Osteocyte (in vitro differentiated cells): ENCODE measurements around the gene MINDY4B. TPM values are rescaled to one million over a fixed set of nuclear protein-coding genes. Genes with fewer than 3 reads are reported as not detected.

Source experiments
- DNase-seq: peaks from one replicate; pipeline ENCODE4 v3.0.0; 2021; ENCODE audit warnings: mixed read lengths; ENCODE audit not compliant: unreplicated experiment; ENCODE audit errors: extremely low spot score
- H3K27ac Mint-ChIP-seq: one replicate; pipeline ENCODE4 v1.8.0; 2021; ENCODE audit warnings: mild to moderate bottlenecking, mixed read lengths; ENCODE audit not compliant: unreplicated experiment
- H3K27me3 Mint-ChIP-seq: one replicate; pipeline ENCODE4 v1.8.0; 2021; ENCODE audit warnings: mixed read lengths; ENCODE audit not compliant: unreplicated experiment
- H3K36me3 Mint-ChIP-seq: one replicate; pipeline ENCODE4 v1.8.0; 2021; ENCODE audit warnings: mixed read lengths; ENCODE audit not compliant: unreplicated experiment
- H3K4me1 Mint-ChIP-seq: one replicate; pipeline ENCODE4 v1.8.0; 2021; ENCODE audit warnings: mixed read lengths; ENCODE audit not compliant: unreplicated experiment
- H3K4me3 Mint-ChIP-seq: one replicate; pipeline ENCODE4 v1.8.0; 2021; ENCODE audit warnings: mild to moderate bottlenecking, moderate library complexity, mixed read lengths; ENCODE audit not compliant: unreplicated experiment
- H3K9me3 Mint-ChIP-seq: one replicate; pipeline ENCODE4 v1.8.0; 2021; ENCODE audit warnings: mixed read lengths; ENCODE audit not compliant: unreplicated experiment
- total RNA-seq: library from RNA; stranded (reverse); gene quantifications from 2 replicates; pipeline ENCODE4 v1.2.1, GENCODE V29; 2021
- TF ChIP-seq, protein P1 (sequence below): fragments of 200-600 bp; sonication (generic); IDR thresholded peaks from 2 replicates; pipeline ENCODE4 v1.5.0; 2021; ENCODE audit warnings: antibody characterized with exemption, mild to moderate bottlenecking, moderate library complexity

The MINDY4B gene
- total RNA-seq, 1 donor from 2014 or later, result not detected

- no peaks in the 10 kb centered on the region for H3K4me1 Mint-ChIP-seq
- TF ChIP-seq, protein P1, sequence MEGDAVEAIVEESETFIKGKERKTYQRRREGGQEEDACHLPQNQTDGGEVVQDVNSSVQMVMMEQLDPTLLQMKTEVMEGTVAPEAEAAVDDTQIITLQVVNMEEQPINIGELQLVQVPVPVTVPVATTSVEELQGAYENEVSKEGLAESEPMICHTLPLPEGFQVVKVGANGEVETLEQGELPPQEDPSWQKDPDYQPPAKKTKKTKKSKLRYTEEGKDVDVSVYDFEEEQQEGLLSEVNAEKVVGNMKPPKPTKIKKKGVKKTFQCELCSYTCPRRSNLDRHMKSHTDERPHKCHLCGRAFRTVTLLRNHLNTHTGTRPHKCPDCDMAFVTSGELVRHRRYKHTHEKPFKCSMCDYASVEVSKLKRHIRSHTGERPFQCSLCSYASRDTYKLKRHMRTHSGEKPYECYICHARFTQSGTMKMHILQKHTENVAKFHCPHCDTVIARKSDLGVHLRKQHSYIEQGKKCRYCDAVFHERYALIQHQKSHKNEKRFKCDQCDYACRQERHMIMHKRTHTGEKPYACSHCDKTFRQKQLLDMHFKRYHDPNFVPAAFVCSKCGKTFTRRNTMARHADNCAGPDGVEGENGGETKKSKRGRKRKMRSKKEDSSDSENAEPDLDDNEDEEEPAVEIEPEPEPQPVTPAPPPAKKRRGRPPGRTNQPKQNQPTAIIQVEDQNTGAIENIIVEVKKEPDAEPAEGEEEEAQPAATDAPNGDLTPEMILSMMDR, result no peak
- H3K36me3 Mint-ChIP-seq, result no peaks in the 10 kb centered on the region
Observed at GRCh38 chr3:150878996-150879575, 26.2 kb downstream of the MINDY4B start.

GRCh38 chr3:150878290-150878689, 26.9 kb downstream of the MINDY4B start:
- no peak overlapping the region for H3K4me3 Mint-ChIP-seq
- no peak overlapping the region for H3K27ac Mint-ChIP-seq
- no peak for DNase-seq
- peaks cover 21% of the 10 kb centered on the region for H3K27me3 Mint-ChIP-seq
- TF ChIP-seq, protein P1, result no peak
- no peaks in the 10 kb centered on the region for H3K9me3 Mint-ChIP-seq
- no peaks in the 10 kb centered on the region for H3K4me1 Mint-ChIP-seq
- H3K36me3 Mint-ChIP-seq, result no peaks in the 10 kb centered on the region

More at GRCh38 chr3:150878996-150879575, 26.2 kb downstream of the MINDY4B start:
- no peak overlapping the region for H3K4me3 Mint-ChIP-seq
- no peak overlapping the region for H3K27ac Mint-ChIP-seq
- H3K9me3 Mint-ChIP-seq, result no peaks in the 10 kb centered on the region
- H3K27me3 Mint-ChIP-seq, result peaks cover 26% of the 10 kb centered on the region
- DNase-seq, result no peak

GRCh38 chr3:150877303-150877702, 27.9 kb downstream of the MINDY4B start:
- H3K27me3 Mint-ChIP-seq, result peaks cover 19% of the 10 kb centered on the region
- TF ChIP-seq, protein P1, result no peak
- no peak for DNase-seq
- no peaks in the 10 kb centered on the region for H3K9me3 Mint-ChIP-seq
- no peaks in the 10 kb centered on the region for H3K36me3 Mint-ChIP-seq
- no peaks in the 10 kb centered on the region for H3K4me1 Mint-ChIP-seq
- no peak overlapping the region for H3K4me3 Mint-ChIP-seq
- no peak overlapping the region for H3K27ac Mint-ChIP-seq

- no peak overlapping the region for H3K27ac Mint-ChIP-seq
- no peak for DNase-seq
- H3K4me3 Mint-ChIP-seq, result no peak overlapping the region
- no peaks in the 10 kb centered on the region for H3K9me3 Mint-ChIP-seq
- TF ChIP-seq, protein P1, result no peak
- H3K4me1 Mint-ChIP-seq, result no peaks in the 10 kb centered on the region
- no peaks in the 10 kb centered on the region for H3K36me3 Mint-ChIP-seq
- peaks cover 13% of the 10 kb centered on the region for H3K27me3 Mint-ChIP-seq
Observed at GRCh38 chr3:150876611-150877265, 28.5 kb downstream of the MINDY4B start.

- no peak for DNase-seq
- H3K4me1 Mint-ChIP-seq, result no peaks in the 10 kb centered on the region
Observed at GRCh38 chr3:150875548-150875947, 29.7 kb downstream of the MINDY4B start.

More at GRCh38 chr3:150875548-150875947, 29.7 kb downstream of the MINDY4B start:
- Mint-ChIP-seq H3K4me3 (no peak overlapping the region), H3K27me3 (peaks cover 11% of the 10 kb centered on the region), H3K9me3 (no peaks in the 10 kb centered on the region), H3K27ac (no peak overlapping the region), H3K36me3 (no peaks in the 10 kb centered on the region)
- TF ChIP-seq, protein P1, result no peak
